Neutrophil (primary cell): Measurements from ENCODE around the gene SLC2A9.

ENCODE experiments used
- H3K27ac ChIP-seq: fragments of 200-600 bp; sonication (generic); 2 replicates; pipeline ENCODE4 v1.5.1; 2016; ENCODE audit warnings: mild to moderate bottlenecking, moderate library complexity
- H3K27me3 ChIP-seq: fragments of 200-600 bp; sonication (generic); 2 replicates; pipeline ENCODE4 v1.6.0; 2016; ENCODE audit warnings: mild to moderate bottlenecking
- H3K36me3 ChIP-seq: fragments of 200-600 bp; sonication (generic); 2 replicates; pipeline ENCODE4 v1.5.1; 2017
- H3K4me1 ChIP-seq, 2 experiments: fragments of 200-600 bp in 1 of 2; sonication (generic) in 1 of 2; 1 replicate in 1 of 2; 2 replicates in 1 of 2; pipeline versions ENCODE4 v1.5.1 to v1.6.1; 2013 to 2016; ENCODE audit warnings: low read depth in 1 of 2, low read length in 1 of 2, mild to moderate bottlenecking in 1 of 2, moderate library complexity in 1 of 2; ENCODE audit not compliant: control insufficient read depth in 1 of 2, insufficient read depth in 1 of 2
- H3K4me3 ChIP-seq, 2 experiments: fragments of 200-600 bp in 1 of 2; sonication (generic) in 1 of 2; 1 replicate in 1 of 2; 2 replicates in 1 of 2; pipeline ENCODE4 v1.5.1; 2013 to 2016; ENCODE audit warnings: low read depth in 1 of 2, low read length in 1 of 2, mild to moderate bottlenecking in 1 of 2, moderate library complexity in 1 of 2
- H3K9me3 ChIP-seq: fragments of 200-600 bp; sonication (generic); 2 replicates; pipeline ENCODE4 v1.5.1; 2016
- TF ChIP-seq, protein P1 (sequence below): fragments of 200-600 bp; sonication (generic); IDR thresholded peaks from 2 replicates; pipeline ENCODE4 v1.5.1; 2016; ENCODE audit warnings: antibody characterized with exemption

SLC2A9 gene

DNA sequence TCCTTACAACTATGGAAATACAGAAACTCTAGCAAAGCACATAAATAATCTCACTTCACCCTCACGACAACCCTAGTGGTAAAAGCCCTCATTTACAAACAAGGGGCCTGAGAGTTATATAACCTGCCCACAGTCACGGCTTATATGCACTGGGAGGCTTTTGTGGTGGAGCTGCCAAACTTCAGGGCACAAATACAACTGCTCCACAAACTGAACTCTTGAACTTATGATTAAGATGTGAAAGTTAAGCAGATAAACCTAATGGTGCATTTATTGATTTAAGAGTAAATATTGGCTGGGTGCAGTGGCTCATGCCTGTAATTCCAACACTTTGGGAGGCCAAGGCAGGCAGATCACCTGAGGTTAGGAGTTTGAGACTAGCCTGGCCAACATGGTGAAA is 19.0 kb downstream of the SLC2A9 start:
- H3K4me3 ChIP-seq: no peak overlapping the region
- H3K4me1 ChIP-seq: peaks cover 24% of the 10 kb centered on the region in 2 experiments
- no peaks in the 10 kb centered on the region for H3K9me3 ChIP-seq
- H3K27ac ChIP-seq: no peak overlapping the region
- TF ChIP-seq, protein P1, sequence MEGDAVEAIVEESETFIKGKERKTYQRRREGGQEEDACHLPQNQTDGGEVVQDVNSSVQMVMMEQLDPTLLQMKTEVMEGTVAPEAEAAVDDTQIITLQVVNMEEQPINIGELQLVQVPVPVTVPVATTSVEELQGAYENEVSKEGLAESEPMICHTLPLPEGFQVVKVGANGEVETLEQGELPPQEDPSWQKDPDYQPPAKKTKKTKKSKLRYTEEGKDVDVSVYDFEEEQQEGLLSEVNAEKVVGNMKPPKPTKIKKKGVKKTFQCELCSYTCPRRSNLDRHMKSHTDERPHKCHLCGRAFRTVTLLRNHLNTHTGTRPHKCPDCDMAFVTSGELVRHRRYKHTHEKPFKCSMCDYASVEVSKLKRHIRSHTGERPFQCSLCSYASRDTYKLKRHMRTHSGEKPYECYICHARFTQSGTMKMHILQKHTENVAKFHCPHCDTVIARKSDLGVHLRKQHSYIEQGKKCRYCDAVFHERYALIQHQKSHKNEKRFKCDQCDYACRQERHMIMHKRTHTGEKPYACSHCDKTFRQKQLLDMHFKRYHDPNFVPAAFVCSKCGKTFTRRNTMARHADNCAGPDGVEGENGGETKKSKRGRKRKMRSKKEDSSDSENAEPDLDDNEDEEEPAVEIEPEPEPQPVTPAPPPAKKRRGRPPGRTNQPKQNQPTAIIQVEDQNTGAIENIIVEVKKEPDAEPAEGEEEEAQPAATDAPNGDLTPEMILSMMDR: no peak
- no peaks in the 10 kb centered on the region for H3K36me3 ChIP-seq
- no peaks in the 10 kb centered on the region for H3K27me3 ChIP-seq

DNA sequence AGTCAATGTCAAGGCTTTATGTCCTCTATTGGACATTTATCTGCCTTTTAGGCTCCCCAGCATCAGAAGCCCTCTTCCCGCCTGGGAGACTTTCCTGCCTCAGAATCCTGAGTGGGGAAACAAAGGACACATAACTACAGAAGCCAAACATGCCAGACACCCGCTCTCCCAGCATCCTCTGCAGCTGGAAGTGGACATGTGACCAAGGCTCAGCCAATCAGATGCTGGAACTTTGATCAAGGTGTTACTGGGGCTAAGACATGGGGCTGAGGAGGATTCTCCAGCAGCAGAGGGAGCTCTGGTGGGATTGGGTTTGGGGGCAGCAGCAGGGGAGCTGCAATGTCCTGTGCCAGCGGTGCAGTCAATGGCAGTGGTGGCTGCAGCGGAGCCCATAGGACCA is 19.5 kb downstream of the SLC2A9 start:
- H3K4me3 ChIP-seq: no peak overlapping the region
- TF ChIP-seq, protein P1: no peak
- H3K27me3 ChIP-seq: no peaks in the 10 kb centered on the region
- H3K4me1 ChIP-seq: peaks cover 18 to 19% of the 10 kb centered on the region in 2 experiments
- H3K27ac ChIP-seq: no peak overlapping the region
- no peaks in the 10 kb centered on the region for H3K9me3 ChIP-seq
- H3K36me3 ChIP-seq: no peaks in the 10 kb centered on the region

DNA sequence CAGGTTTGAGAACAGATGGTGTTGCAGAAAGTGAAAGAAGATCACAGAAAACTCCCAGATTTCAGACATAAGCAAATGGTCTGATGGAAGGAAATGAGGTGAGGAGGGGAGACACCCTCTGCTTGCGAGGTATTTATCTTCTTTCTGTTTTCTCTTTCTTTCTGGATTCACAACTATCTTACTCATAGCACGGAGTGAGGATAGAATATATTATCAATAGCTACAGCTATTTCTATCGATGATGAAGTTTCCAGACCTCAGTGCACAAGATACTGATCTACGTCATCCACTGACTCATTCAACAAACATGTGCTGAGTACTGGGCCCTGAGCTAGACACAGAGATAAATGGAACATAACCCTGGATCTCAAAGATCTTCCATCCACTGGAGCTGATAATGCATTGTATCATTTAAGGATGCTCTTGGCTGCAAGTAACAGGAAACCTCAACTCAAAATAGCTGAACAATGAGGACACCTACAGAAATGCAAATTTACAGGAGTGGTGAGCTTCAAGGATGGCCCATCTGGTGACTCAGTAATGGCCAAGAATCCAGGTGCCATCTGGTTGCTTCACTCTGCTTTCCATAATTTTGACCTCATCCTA is 21.2 kb downstream of the SLC2A9 start:
- H3K9me3 ChIP-seq: no peaks in the 10 kb centered on the region
- no peaks in the 10 kb centered on the region for H3K27me3 ChIP-seq
- peaks cover 1 to 2% of the 10 kb centered on the region in 2 experiments for H3K4me1 ChIP-seq
- H3K27ac ChIP-seq: no peak overlapping the region
- H3K4me3 ChIP-seq: no peak overlapping the region
- TF ChIP-seq, protein P1: no peak
- H3K36me3 ChIP-seq: no peaks in the 10 kb centered on the region

DNA sequence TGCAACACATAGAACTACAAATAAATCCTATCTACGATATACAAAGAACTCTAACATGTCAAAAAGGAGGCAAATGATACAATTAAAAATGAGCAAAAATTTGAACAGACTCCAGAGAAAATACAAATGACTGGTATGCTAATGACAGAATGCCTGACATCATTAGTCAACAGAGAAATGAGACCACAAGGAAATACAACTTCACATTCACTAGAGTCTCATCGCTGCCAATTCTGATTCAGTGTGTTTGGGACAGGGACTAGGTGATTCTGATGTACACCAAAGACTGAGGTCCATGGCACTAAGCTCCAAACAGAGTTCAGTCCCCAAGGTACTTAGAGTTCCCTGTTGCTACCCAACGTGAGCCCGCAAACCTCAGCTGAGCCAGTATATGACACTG is 23.4 kb downstream of the SLC2A9 start:
- no peaks in the 10 kb centered on the region for H3K27me3 ChIP-seq
- H3K4me3 ChIP-seq: no peak overlapping the region
- no peak overlapping the region for H3K27ac ChIP-seq
- H3K36me3 ChIP-seq: no peaks in the 10 kb centered on the region
- TF ChIP-seq, protein P1: no peak
- no peaks in the 10 kb centered on the region for H3K9me3 ChIP-seq
- H3K4me1 ChIP-seq: no peaks in the 10 kb centered on the region

DNA sequence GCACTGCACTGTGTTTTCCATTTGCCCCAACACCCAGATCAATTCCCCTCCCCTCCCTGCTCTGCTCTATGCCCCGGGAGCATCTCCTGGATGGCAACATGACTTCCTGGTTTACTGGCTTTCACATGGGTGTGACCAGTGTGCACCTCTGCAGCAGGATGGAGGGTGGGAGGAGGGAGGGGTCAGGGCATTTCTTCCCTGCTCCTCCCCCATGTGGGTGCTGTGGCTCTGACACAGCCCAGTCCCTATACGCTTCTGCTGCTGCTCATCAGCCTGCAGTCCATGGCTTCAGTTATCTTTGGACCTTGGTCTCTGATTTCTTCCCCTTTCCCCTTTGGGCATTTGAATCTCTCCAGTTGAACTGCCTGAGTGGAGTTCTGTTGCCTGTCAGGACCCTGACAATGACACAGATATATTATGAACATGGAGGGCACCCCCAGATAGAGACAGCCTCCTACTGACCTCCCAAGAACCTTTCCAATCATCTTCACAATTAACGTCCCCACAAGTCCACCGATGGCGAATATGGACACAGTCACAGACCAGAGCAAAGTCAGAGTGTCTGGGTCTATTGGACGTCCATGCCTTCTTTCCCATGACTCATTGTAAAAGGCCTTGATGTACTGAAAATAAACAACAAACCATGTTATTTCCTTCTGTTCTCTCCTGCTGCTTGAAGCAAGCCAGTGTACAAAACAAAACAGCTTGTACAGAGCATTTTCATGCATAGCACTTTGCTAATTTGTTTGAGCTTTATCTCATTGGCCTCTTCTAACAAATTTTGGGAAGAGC is 24.8 kb downstream of the SLC2A9 start:
- no peaks in the 10 kb centered on the region for H3K9me3 ChIP-seq
- no peaks in the 10 kb centered on the region for H3K27me3 ChIP-seq
- TF ChIP-seq, protein P1: no peak
- H3K27ac ChIP-seq: no peak overlapping the region
- H3K4me1 ChIP-seq: no peaks in the 10 kb centered on the region
- no peak overlapping the region for H3K4me3 ChIP-seq
- H3K36me3 ChIP-seq: no peaks in the 10 kb centered on the region
